Tibial nerve (tissue), 4 donors: ENCODE results near the gene MYMK. TPM values are rescaled to one million over a fixed set of nuclear protein-coding genes. Genes with fewer than 3 reads are reported as not detected.

ENCODE experiments used
- DNase-seq, 2 donors: peaks; one replicate each; pipeline ENCODE4 v3.0.0-alpha.2; 2019; ENCODE audit warnings: low spot score in 2 of 2
- H3K27ac ChIP-seq, 4 donors: fragments of 200-600 bp; sonication (generic) in 3 of 4; one replicate each; pipeline ENCODE4 v1.5.1; 2017 to 2019; ENCODE audit warnings: mild to moderate bottlenecking in 1 of 4
- H3K27me3 ChIP-seq, 2 donors: fragments of 200-600 bp; sonication (generic) in 1 of 2; one replicate each; pipeline versions ENCODE4 v1.5.1 to v1.6.0; 2017 to 2019
- H3K36me3 ChIP-seq, 3 donors: fragments of 200-600 bp; sonication (generic); one replicate each; pipeline ENCODE4 v1.5.1; 2018 to 2019
- H3K4me1 ChIP-seq, 4 donors: fragments of 200-600 bp; sonication (generic) in 3 of 4; one replicate each; pipeline ENCODE4 v1.5.1; 2017 to 2019
- H3K4me3 ChIP-seq, 4 donors: fragments of 200-600 bp; sonication (generic) in 3 of 4; one replicate each; pipeline ENCODE4 v1.5.1; 2017 to 2019; ENCODE audit warnings: mild to moderate bottlenecking in 1 of 4, moderate library complexity in 1 of 4
- H3K9me3 ChIP-seq, 4 donors: fragments of 200-600 bp; sonication (generic) in 3 of 4; one replicate each; pipeline ENCODE4 v1.5.1; 2017 to 2019
- EP300 ChIP-seq, 2 donors: sonication (generic); formaldehyde crosslinking; IDR thresholded peaks; one replicate each; pipeline ENCODE4 v1.6.1; 2017; ENCODE audit warnings: antibody characterized with exemption in 2 of 2, mild to moderate bottlenecking in 1 of 2
- POLR2A ChIP-seq, 2 donors: fragments of 450-650 bp; IDR thresholded peaks; one replicate each; pipeline ENCODE4 v1.6.1; 2017; ENCODE audit warnings: antibody characterized with exemption in 2 of 2, mild to moderate bottlenecking in 2 of 2, moderate library complexity in 2 of 2
- WGBS, 2 donors: methylation state at CpG; one replicate each; pipeline ENCODE4 v1.1.5; 2018; 5-methylcytosine and 5-hydroxymethylcytosine counted together
- total RNA-seq, 4 donors: library from RNA; depleted of rRNA; stranded (reverse); fragments of >200 nt; gene quantifications; one replicate each; pipeline ENCODE4 v1.1.0, GENCODE V29; 2016
- TF ChIP-seq, protein P1 (sequence below), 5 experiments: fragments of 200-600 bp in 3 of 5; fragments of 450-650 bp in 2 of 5; sonication (generic) in 3 of 5; IDR thresholded peaks; one replicate each; pipeline ENCODE4 v1.5.1; 2016 to 2019; ENCODE audit warnings: antibody characterized with exemption in 5 of 5, mild to moderate bottlenecking in 3 of 5, moderate library complexity in 2 of 5

The MYMK gene
- total RNA-seq, 4 donors from 2014 or later, result 1.4 to 8.3 TPM; not detected in 2

DNA sequence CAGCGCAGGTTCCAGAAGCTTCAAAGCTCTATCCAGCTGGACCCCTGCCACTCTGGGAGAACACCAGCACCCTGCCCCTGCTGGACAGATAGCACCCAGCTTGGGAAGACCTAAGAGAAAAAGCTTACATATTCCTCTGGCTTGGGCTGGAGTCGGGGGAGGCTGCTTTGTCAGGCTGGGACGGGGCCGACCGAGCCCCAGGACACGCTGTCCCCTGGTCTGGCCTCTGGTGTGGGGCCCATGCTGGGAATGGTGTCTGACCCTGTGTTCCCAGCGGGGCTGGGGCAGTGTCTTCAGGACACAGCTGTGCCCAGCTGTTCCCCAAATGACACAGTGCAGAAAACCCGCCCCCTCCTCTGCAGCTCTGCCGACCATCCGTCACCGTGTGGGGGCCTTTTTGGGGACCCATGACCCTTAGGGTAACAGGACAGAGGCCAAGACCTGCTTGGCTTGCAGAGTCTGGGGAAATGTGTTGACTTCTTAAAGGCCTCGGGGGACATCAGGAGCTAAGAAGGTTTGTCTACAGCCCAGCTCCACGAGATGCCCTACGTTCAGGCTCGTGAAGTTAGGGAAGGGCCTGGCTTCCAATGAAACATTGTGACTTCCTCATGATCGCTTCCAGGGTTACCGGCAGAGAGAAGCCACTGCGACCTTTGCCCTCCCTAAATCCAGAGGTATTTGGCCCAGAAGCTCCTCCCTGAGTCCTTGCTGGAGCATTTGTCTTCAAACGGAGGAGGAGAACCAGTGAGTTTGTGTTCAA is 25.4 kb downstream of the MYMK start:
- TF ChIP-seq EP300 (IDR thresholded peaks at IDR 0.05) (no peak), POLR2A (IDR thresholded peaks at IDR 0.05) (no peak)
- TF ChIP-seq, protein P1, sequence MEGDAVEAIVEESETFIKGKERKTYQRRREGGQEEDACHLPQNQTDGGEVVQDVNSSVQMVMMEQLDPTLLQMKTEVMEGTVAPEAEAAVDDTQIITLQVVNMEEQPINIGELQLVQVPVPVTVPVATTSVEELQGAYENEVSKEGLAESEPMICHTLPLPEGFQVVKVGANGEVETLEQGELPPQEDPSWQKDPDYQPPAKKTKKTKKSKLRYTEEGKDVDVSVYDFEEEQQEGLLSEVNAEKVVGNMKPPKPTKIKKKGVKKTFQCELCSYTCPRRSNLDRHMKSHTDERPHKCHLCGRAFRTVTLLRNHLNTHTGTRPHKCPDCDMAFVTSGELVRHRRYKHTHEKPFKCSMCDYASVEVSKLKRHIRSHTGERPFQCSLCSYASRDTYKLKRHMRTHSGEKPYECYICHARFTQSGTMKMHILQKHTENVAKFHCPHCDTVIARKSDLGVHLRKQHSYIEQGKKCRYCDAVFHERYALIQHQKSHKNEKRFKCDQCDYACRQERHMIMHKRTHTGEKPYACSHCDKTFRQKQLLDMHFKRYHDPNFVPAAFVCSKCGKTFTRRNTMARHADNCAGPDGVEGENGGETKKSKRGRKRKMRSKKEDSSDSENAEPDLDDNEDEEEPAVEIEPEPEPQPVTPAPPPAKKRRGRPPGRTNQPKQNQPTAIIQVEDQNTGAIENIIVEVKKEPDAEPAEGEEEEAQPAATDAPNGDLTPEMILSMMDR (IDR thresholded peaks at IDR 0.05), result no peak
- H3K27me3 ChIP-seq, result peaks cover 0 to 7% of the 10 kb centered on the region in 2 donors
- H3K4me1 ChIP-seq, result peaks cover 0 to 13% (median 0%) of the 10 kb centered on the region in 4 donors
- DNase-seq, result no peak
- H3K4me3 ChIP-seq, result no peak overlapping the region
- H3K36me3 ChIP-seq, result peaks cover 0 to 5% (median 0%) of the 10 kb centered on the region in 3 donors
- no peak overlapping the region for H3K27ac ChIP-seq
- peaks cover 0 to 26% (median 5%) of the 10 kb centered on the region in 4 donors for H3K9me3 ChIP-seq
- WGBS, 2 donors, result 54 to 56% methylated on average over 14 to 19 of the region's 19 CpGs

DNA sequence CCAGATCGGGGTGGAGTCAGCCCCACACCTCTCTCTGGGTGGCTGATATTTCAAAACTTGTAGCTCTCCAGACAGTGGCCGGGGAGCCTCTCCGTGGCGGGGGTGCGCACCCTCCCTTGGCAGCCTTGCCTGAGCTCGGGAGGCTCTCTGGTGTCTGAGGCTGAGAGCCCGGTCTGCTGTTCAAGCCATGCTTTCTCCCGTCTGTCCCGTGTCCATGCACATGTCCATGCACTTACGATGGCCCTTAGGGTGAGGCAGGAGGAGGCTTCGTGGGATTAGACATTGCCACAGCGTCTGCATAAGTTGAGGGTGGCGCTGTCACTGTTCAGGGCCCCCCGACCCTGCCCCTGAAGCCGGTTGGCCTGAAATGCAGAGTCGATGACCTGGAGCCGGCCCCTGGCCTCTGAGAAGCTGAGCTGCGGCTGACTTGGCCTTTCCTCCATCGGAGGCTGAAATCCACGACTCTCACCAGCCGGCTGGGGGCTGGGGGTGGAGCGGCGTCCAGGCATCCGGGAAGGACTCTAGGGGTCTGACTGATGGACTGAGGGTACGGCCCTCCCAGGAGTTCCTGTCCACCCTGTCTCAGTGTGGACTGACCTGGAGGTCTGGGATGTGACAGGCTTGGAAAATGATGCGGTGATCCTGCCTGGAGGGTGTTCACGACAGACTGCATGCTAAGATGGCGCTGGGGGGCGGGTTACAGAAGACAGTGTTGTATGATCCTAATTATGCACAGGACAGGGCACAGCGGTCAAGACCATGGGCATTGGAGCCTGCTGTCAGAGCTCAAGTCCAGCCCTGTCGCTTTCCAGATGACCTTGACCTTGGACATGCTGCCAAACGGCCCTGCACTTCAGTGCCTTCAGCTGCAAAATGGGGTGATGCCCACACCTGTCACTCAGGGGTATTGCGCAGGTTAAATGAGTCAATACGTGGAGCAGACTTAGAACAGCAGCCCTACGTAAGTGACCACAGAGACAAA is 27.6 kb downstream of the MYMK start:
- Histone ChIP-seq H3K9me3 (peaks cover 0 to 16% (median 4%) of the 10 kb centered on the region in 4 donors), H3K36me3 (peaks cover 0 to 5% (median 0%) of the 10 kb centered on the region in 3 donors), H3K4me1 (peaks cover 0 to 32% (median 6%) of the 10 kb centered on the region in 4 donors), H3K4me3 (no peak overlapping the region), H3K27me3 (peaks cover 0 to 7% of the 10 kb centered on the region in 2 donors), H3K27ac (no peak overlapping the region)
- TF ChIP-seq, protein P1 (IDR thresholded peaks at IDR 0.05), result no peak
- no peak for TF ChIP-seq POLR2A (IDR thresholded peaks at IDR 0.05)
- TF ChIP-seq EP300 (IDR thresholded peaks at IDR 0.05), result no peak
- no peak for DNase-seq
- WGBS, 2 donors, result 54 to 60% methylated on average over 25 to 31 of the region's 35 CpGs

DNA sequence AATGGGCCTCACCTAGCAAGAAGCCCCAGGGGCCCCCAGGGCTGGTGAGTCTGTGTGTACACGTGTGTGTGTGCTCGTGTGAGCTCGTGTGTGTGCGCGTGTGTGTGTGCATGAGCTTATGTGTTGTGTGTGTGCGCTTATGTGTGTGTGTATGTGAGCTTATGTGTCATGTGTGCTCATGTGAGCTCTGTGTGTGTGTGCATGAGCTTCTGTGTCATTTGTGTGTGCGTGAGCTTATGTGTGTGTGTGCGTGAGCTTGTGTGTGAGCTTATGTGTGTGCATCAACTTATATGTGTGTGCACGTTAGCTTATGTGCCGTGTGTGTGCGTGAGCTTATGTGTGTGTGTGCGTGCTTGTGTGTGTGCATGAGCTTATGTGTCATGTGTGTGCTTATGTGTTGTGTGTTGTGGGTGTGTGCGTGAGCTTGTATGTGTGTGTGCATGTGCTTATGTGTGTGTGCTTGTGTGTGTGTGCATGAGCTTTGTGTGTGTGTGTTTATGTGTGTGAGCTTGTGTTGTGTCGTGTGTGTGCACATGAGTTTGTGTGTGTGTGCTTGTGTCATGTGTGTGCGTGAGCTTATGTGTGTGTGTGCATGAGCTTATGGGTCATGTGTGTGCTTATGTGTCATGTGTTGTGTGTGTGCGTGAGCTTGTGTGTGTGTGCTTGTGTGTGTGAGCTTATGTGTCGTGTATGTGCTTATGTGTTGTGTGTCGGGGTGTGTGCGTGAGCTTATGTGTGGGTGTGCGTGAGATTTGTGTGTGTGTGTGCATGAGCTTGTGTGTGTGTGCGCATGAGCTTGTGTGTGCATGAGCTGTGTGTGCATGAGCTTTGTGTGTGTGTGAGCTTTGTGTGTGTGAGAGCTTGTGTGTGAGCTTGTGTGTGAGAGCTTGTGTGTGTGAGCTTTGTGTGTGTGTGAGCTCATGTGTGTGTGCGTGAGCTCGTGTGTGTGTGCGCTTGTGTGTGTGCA is 29.1 kb downstream of the MYMK start:
- peaks cover 0 to 44% (median 11%) of the 10 kb centered on the region in 4 donors for H3K4me1 ChIP-seq
- DNase-seq, result no peak
- H3K36me3 ChIP-seq, result no peaks in the 10 kb centered on the region
- H3K4me3 ChIP-seq, result no peak overlapping the region
- no peak overlapping the region for H3K27ac ChIP-seq
- WGBS, 2 donors, result 89 to 90% methylated on average over 24 of the region's 24 CpGs
- H3K27me3 ChIP-seq, result peaks cover 0 to 7% of the 10 kb centered on the region in 2 donors
- H3K9me3 ChIP-seq, result peaks cover 0 to under 1% (median 0%) of the 10 kb centered on the region in 4 donors
- TF ChIP-seq POLR2A (IDR thresholded peaks at IDR 0.05) (no peak), EP300 (IDR thresholded peaks at IDR 0.05) (no peak)
- TF ChIP-seq, protein P1 (IDR thresholded peaks at IDR 0.05), result no peak

DNA sequence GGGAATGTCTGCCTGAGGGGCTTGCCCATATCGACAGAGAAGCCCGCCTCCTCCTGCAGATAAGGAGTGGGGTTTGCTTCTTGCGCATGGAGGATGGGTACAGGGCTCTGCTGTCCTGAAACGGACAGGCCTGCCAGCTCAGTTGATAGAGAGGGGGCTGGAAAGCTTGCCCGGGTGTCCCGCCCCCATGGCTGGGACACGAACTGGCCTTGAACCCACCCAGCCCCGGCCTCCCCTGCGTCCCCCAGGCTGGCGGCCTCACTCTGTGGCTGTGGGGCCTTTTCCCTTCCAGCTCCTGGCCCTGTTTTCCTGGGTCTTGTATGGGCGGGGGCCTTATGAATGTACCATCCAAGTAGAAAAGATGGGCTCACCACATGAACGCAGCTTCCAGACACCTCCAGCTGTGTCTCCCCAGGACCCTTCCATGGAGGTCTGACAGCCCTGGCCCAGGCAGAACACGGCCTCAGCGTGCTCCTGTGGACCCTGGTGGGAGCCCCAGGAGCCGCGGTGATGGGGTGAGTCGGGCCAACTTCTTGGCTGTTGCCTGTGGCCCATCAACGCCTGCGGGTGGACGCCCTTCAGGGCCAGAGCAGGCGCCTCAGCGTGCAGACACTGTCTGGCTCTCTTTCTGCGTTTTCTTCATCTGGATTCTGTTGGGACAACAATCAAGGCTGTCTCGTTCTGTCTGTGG is 30.0 kb downstream of the MYMK start:
- Histone ChIP-seq H3K27me3 (peaks cover 0 to 7% of the 10 kb centered on the region in 2 donors), H3K4me1 (peaks cover 0 to 44% (median 11%) of the 10 kb centered on the region in 4 donors), H3K9me3 (no peaks in the 10 kb centered on the region), H3K27ac (no peak overlapping the region), H3K4me3 (no peak overlapping the region), H3K36me3 (no peaks in the 10 kb centered on the region)
- no peak for TF ChIP-seq POLR2A (IDR thresholded peaks at IDR 0.05)
- TF ChIP-seq, protein P1 (IDR thresholded peaks at IDR 0.05), result no peak
- no peak for TF ChIP-seq EP300 (IDR thresholded peaks at IDR 0.05)
- no peak for DNase-seq
- WGBS, 2 donors, result 67 to 72% methylated on average over 24 of the region's 24 CpGs
